ENCODE results near the gene TMEM130.

The TMEM130 gene

DNA sequence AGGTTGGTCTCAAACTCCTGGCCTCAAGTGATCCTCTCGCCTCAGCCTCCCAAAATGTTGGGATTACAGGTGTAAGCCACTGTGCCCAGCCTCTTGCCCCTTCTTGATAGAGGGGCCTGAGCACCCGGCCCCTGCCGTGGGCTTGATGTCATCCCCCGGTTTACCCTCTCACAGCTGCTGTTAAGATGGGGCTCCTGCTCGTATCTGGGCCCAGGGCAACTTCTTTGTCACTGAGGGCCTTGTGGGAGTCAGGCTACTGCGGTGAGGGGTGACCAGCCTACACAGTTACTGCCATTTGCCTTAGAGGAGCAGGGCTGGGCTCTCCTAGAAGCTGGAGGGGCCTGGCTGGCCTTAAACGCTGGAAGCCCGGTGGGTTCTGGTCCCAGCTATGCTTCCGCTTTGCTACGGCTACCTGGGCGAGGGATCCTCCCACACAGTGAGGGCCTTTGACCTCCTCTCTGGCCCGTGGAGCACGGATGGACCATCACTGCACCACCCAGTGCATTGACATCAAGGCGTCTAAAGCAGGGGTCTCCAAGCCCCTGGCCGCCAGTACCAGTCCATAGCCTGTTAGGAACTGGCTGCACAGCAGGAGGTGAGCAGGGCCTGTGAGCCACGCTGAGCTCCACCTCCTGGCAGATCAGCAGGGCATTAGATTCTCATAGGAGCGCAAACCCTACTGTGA is 1.1 kb upstream of the TMEM130 start:
- no peak for DNase-seq (ENCODE audit: extremely low read depth, low read depth)
- TF ChIP-seq, protein P1, sequence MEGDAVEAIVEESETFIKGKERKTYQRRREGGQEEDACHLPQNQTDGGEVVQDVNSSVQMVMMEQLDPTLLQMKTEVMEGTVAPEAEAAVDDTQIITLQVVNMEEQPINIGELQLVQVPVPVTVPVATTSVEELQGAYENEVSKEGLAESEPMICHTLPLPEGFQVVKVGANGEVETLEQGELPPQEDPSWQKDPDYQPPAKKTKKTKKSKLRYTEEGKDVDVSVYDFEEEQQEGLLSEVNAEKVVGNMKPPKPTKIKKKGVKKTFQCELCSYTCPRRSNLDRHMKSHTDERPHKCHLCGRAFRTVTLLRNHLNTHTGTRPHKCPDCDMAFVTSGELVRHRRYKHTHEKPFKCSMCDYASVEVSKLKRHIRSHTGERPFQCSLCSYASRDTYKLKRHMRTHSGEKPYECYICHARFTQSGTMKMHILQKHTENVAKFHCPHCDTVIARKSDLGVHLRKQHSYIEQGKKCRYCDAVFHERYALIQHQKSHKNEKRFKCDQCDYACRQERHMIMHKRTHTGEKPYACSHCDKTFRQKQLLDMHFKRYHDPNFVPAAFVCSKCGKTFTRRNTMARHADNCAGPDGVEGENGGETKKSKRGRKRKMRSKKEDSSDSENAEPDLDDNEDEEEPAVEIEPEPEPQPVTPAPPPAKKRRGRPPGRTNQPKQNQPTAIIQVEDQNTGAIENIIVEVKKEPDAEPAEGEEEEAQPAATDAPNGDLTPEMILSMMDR (IDR thresholded peaks at IDR 0.05; ENCODE audit: low read depth, low read length): no peak

DNA sequence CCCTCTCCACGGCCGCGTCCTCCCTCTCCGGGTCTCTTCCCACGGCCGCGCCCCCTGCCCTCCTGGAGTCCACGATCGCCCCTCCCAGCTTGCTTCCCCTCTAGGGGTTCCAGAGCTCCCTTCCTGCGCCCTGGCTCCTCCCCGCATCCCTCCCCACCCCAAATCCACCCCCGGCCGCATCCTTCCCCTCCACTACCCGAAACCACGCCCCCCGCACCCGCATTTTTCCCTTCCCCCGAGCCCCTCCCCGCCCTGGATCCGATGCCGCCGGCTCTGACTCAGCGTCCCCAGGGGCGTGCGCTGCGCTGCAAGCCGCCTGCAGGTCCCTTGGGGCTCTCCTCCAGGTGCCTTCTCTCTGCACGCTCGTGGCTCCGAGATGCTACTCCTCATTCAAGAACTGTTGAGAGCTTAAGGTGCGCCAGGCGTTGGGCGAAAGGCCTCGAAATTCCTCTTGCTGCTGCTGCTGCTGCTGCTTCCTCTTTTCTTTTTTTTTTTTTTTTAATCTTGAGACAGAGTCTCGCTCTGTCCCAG is 372 bp upstream of the TMEM130 start:
- DNase-seq (ENCODE audit: extremely low read depth, low read depth): no peak

DNA sequence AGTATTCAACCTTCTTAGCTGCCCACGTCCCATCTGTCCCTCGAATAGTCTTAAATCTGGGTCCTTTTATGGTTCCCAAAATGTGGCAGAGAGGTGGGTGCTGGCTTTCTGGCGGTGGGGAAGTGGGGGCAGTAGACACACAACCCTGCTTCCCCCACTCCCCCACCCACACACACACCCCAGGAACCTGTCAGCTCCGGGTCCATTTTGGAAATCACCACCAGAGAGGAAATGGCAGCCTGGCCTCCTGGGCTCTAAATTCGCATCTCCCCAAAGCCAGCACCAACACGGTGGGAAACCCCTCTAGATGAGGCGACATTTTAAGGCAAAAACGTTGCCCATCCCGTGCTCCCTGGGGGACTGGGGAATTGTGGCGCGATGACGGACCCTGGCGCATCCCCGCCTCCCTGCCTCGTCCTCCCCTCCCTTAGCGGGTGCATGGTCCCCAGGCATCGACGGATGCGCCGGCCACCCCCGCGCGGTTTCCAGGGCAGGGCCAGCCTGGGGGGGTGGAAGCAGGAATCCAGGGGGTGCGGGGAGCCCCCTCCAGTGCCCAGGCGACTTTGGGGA is 702 bp downstream of the TMEM130 start:
- TF ChIP-seq, protein P1 (IDR thresholded peaks at IDR 0.05; ENCODE audit: low read depth, low read length): no peak

More for the DNA sequence above, 372 bp upstream of the TMEM130 start:
- TF ChIP-seq, protein P1 (IDR thresholded peaks at IDR 0.05; ENCODE audit: low read depth, low read length): no peak

DNA sequence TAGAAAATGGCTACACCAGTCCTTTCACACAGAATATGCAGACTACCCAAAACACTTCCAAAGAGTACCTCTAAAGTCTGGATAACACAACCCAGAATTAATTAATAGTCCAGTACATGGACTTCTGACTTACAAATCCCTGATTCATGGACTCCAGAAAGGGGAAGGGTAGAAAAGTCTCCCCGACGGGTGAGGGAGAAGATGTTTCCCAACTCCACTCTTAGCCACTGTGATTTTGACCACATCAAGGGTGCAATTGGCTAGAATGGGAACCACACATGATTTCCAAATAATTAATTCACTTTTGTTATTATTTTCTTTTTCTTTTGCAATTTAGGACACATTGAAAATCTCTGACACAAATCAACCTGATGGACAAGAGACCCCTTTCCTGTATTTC is 1.4 kb downstream of the TMEM130 start:
- DNase-seq (ENCODE audit: extremely low read depth, low read depth): no peak

More for the DNA sequence above, 702 bp downstream of the TMEM130 start:
- DNase-seq (ENCODE audit: extremely low read depth, low read depth): no peak

DNA sequence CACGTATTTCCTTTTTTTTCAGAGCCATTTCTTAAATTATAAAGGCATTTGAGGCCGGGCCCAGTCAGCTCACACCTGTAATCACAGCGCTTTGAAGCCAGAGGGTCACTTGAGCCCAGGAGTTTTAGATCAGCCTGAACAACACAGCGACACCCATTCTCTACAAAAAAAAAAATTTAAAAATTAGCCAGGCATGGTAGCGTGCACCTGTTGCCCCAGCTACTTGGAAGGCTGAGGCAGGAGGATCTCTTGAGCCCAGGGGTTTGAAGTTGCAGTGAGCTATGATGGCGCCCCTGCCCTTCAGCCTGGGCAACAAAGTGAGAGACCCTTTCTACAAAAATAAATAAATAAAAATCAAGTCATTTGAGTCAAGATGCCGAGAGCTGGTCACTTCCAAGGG is 3.0 kb downstream of the TMEM130 start:
- no peak for DNase-seq (ENCODE audit: extremely low read depth, low read depth)
- TF ChIP-seq, protein P1 (IDR thresholded peaks at IDR 0.05; ENCODE audit: low read depth, low read length): no peak

More for the DNA sequence above, 1.4 kb downstream of the TMEM130 start:
- TF ChIP-seq, protein P1 (IDR thresholded peaks at IDR 0.05; ENCODE audit: low read depth, low read length): no peak

DNA sequence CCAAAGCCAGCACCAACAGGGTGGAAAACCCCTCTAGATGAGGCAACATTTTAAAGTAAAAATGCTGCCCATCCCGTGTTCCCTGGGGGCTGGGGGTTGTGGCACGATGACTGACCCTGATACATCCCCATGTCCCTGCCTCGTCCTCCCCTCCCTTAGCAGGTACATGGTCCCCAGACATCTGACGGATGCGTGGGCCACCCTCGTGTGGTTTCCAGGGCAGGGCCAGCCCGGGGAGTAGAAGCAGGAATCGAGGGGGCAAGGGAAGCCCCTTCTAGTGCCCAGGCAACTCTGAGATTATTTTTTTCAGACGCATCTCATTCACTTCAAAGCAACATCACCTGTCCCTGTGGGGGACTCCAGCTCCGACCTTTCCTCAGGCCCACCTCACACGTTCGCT is 3.5 kb downstream of the TMEM130 start:
- no peak for DNase-seq (ENCODE audit: extremely low read depth, low read depth)

More for the DNA sequence above, 3.5 kb downstream of the TMEM130 start:
- TF ChIP-seq, protein P1 (IDR thresholded peaks at IDR 0.05; ENCODE audit: low read depth, low read length): no peak

All from AG09319 (cell line).